Measurements from ENCODE around the gene CA11.
A peak's percentile ranks its signal among the peaks of the same experiment; 100 is the strongest.

CA11 gene

DNA sequence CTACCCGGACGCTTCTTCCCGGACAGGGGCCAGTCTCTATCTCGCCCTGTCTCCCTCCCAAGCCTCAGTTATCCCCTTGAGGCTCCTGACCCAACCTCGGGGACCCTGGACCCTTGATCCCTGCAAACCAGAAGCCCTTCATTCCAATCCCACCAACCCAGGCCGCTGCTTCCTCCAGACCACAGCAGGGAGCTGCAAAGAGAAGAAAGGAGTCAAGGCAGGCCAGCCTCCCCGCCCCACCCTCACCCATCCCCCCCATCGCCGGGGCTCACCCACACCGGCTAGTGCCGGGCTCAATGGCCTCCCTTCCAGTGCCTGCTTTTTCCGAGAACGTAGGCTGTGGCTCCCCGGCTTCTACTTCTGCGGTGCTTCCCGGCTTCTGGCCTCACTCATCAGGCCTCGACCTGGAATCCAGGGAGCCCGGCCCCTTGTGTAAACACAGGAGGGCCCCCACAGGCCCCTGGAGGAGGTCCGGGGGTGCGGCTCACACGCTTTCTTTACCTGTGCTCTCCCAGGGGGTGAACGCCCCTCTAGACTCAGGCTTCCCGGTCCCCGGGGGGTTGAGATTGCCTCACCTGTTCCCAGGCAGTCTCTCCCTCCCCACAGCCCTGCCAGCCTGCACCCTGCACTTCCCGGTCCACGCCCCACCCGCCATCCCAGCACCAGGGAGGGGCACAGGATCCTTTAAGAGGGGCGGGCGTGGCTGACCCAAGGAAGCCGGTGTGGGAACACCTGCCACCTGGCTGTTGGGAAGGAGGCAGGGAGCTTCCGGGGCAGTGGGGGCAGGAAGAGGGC, 31.4 kb downstream of the CA11 start, which contains the start of gene FAM83E:
Gene FAM83E, minus strand, starts transcription at position 641 of the 795 bp plus-strand sequence. CDS start 1,704 bp downstream, outside the sequence.
- DNase-seq (ENCODE audit: low read depth, low spot score), result peak; percentile 78

DNA sequence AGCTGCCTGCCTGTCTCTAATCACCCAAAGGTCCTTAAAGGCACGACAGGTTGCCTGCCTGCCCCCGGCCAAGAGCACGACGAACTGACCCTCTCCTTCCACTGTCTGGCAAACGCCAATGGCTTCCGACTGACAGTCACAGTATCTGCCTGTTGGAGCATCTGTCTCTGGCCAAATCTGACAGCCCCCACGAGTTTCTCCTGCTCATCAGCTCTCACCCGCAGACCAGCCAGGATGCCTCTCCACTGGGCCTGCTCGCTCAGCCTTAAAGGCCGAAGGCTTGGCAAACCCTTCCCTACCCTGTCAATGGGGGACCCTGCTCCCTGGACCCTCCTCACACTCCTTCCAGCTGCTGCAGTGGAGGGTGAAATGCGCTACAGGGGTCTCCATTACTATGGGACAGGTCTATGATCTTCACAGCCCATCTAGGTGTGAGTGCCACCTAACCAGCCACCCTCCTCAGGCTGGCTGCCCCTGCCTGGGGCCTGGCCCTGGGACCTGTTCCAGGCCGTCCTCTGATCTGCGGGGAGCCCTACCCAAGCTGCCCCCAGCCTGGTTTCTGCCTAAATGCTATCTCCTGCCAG, 32.0 kb downstream of the CA11 start:
- DNase-seq (ENCODE audit: low read depth, low spot score), result no peak

DNA sequence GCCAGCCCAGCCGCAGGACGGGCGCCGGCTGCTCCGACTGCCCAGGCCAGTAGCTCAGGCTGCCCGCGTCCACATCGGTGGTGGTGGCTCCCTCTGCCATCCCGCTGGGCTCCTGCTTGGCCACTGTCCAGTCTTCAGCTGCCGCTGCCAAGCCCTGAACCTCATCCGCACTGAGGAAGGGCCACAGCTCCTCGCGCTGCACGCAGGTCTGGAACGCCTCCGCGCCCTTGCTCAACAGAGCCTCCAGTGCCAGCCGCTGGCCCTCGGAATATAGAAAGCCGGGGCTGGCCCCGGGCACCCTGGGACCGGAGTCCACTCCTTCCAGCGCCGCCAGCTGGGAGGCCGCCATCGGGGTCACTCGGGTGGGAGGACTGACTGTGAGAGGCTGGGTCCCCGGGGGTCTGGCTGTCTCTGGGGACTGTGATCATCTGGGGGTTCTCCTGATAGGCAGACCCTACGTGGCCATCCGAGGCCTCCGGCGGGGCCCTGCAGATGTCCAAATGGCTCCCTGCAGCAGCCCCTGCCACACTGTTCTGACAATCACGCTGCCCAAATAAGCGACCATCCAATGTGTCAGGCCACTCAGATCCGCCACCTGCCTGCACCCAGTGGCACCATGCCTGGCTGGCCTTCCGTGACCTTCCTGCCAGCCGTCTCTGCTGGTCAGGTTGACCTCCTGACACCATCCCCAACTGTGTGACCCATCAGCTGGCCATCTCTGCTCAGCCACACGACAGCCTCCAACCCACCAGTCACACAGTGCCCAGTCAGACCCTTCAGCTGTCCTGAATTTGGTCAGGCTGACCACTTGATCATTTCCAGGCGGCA, 32.7 kb downstream of the CA11 start:
- no peak for DNase-seq (ENCODE audit: low read depth, low spot score)

DNA sequence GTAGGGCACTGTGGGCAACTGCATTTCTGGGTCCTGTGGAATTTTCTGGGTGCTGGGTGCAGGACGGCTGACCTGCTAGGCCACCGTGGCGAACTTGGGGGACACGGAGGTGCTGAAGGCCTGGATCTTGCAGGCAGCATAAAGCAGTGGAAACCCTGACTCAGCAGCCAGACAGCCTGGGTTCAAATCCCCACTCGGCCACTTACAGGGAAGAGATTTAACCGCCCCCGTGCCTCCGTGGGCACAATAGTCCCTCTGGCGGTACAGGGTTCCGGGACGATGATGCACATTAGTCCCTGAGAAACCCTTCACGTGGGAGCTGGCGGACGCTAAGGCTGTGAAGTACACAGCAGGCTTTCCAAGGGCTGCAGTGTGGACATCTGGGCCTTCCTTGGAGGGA, 34.1 kb downstream of the CA11 start:
- DNase-seq (ENCODE audit: low read depth, low spot score), result no peak

DNA sequence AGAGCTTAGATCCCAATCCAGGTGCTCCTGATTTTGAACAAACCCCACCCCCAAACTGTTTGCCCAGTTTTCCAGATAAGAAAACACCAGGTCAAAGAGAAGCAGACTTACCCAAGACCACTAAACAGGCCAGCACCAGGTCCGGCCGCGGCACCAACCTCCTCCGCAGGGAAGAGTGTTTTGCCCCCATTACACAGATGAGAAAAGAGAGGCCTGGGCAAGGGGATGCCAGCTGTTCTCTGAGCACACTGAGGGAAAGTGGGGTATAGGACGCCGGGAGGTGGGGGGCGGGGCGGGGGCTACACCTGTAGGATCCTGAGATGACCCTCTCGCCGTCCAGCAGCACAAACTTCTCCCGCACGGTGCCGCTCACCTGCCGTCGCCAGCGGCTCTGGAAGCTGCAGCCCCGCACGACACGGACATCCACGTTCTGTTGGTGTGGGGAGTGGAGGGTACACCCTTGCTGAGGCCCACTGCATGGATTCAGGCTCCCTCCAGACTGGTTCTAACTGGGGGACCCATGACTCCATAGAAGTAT, 36.3 kb downstream of the CA11 start:
- DNase-seq (ENCODE audit: low read depth, low spot score), result no peak

DNA sequence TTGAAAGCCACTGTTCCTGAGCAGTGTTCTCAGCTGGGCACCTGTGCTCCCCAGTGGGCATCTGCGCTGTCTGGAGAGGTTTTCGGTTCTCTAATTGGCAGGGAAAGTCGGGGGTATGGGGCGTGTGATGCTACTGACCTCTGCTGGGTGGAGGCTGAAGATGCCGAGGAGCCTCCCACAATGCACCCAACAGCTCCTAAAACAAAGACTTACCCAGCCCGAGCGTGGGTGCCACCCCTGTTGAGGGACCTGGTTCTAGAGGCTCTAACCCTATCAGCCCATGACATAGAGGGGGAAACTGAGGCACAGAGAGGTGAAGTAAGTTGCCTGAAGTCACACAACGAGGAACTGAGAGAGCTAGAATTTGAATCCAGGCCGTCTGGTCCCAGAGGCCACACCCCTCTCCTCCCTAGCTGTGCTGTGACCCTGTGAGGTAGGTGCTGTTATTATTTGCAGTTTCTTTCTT, 37.2 kb downstream of the CA11 start:
- peak; percentile 72 for DNase-seq (ENCODE audit: low read depth, low spot score)

DNA sequence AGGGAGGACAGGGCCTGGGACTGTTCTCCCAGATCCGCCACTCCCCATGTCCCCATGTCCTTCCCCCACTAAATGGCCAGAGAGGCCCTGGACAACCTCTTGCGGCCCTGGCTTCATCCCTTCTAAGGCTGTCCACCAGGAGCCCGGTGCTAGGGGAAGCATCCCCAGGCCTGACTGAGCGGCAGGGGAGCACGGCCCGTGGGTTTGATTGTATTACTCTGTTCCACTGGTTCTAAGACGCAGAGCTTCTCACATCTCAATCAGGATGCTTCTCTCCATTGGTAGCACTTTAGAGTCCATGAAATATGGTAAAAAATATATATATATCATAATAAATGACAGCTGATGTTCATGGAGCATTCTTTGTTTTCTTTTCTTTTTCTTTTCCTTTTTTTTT, 38.6 kb downstream of the CA11 start:
- no peak for DNase-seq (ENCODE audit: low read depth, low spot score)

DNA sequence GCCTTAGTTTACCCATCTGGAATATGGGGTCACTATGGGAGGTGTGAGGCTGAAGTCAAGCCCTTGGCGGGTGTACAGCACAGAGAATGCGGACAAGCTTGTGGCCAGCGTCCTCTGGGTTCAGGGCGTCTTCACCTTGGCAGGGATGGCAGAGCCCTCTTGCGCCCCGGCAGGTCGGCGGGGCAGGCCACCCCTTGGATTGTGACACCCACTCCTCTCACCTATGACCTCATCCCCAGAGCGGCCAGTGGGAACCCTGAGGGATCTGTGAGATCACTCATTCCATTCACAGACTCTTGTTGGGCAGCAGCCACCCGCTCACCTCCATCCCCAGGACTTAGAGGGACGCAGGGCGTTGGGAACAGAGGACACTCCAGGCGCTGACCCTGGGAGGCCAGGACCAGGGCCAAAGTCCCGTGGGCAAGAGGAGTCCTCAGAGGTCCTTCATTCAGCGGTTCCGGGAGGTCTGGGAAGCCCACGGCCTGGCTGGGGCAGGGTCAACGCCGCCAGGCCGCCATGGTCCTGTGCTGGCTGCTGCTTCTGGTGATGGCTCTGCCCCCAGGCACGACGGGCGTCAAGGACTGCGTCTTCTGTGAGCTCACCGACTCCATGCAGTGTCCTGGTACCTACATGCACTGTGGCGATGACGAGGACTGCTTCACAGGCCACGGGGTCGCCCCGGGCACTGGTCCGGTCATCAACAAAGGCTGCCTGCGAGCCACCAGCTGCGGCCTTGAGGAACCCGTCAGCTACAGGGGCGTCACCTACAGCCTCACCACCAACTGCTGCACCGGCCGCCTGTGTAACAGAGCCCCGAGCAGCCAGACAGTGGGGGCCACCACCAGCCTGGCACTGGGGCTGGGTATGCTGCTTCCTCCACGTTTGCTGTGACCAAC, 39.3 kb downstream of the CA11 start, which contains the start of gene SPACA4:
Gene SPACA4, plus strand, starts transcription at position 280 of the 896 bp plus-strand sequence. Its CDS starts 237 bp downstream, at position 517.
- DNase-seq (ENCODE audit: low read depth, low spot score), result no peak

DNA sequence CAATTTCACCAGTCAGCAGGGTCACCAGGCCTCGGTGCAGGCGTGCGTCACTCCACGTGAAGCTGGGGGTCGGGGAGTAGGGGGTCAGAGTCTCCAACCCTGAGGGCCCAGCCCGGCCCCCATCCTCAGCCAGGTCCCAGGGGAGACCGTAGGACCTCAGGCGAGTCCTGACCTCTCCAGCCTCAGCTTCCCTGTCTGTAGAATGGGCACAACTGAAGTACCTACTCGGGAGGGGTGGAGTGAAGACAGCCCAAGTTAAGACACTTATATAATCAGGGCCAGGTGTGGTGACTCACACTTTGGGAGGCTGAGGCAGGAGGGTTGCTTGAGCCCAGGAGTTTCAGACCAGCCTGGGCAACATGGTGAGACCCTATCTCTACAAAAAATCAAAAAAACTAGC, 42.1 kb downstream of the CA11 start:
- DNase-seq (ENCODE audit: low read depth, low spot score), result no peak

DNA sequence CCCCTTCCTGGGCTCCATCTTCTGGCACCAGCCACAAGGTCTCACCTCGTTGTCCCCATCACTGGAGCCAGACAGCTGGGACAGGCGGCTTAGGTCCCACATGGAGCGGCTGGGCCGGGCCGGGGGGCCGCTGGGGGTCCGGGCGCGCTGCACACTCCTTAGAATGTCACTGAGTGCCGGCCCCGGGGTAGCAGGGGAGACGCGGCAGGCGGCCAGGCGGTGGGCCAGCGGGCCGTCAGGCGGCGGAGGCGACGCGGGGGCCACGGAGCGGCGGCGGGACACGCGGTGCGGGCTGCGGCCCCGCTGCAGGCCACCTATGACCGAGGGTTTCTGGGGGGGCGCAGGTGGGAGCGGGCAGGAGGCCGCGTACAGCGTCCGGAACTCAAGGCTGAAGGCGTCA, 42.5 kb downstream of the CA11 start:
- no peak for DNase-seq (ENCODE audit: low read depth, low spot score)

DNA sequence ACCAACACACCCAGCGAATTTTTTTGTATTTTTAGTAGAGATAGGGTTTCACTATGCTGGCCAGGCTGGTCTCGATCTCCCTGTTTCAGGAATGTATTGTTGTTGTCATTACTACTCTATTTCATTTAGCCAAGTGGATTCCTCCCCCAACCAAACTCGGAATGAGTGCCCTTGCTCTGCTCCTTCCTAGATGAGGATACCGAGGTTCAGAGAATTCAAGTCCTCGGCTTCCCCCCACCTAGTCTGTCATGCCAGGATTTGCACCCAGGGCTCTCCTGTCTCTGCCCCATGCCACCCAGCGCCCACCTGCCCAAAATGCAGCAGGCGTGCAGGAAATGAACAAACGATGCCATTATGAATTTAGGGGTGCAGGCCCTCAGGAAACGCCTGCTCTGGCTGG, 43.0 kb downstream of the CA11 start:
- no peak for DNase-seq (ENCODE audit: low read depth, low spot score)

DNA sequence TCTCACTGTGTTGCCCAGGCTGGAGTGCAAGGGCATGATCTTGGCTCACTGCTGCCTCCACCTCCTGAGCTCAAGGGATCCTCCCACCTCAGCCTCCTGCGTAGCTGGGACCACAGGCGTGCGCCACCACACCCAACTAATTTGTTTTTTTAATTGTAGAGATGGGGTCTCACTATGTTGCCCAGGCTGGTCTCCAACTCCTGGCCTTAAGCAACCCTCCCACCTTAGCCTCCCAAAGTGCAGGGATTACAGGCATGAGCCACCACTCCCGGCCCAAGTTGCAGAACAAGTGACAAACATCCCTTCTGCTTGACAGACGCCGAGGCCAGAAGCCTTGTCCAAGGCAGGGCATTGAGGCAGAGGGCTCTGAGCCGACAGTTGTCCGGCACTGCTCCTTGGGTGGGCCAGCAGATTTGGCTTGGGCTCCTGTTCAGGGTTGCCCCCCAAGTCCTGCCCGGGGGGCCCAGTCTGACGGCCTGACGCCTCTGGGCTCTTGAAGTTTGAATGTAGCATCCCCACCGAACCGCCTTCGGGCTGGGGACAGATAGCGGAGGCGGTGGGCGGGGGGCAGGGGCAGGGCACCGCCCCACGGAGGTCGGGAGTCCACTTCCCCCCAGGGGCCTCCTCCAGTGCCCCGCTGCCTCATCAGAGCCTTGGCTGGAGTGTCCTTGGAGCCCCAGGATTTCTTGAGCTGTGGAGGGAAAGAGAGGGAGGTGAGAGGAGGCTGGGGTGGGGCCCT, 45.1 kb downstream of the CA11 start:
- no peak for DNase-seq (ENCODE audit: low read depth, low spot score)

DNA sequence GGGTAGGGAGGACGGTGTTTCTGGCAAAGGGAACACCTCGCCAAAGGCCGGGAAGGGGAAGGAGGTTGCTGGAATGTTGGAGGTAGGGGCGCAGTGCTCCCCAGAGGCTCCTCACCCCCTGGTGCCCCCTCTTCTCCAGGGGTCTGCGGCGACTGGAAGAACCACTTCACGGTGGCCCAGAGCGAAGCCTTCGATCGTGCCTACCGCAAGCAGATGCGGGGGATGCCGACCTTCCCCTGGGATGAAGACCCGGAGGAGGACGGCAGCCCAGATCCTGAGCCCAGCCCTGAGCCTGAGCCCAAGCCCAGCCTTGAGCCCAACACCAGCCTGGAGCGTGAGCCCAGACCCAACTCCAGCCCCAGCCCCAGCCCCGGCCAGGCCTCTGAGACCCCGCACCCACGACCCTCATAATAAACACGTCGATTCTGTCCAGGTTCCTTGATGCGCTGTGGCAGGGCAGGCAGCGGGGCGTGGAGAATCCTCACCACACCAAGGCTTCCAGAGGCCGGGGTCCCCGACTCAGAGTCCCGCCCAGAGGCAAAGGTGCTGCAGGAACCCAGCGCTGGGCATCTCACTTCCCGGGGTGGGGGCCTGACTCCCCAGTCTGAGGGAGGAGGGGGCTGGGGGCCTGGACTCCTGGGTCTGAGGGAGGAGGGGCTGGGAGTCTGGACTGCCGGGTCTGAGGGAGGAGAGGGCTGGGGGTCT, 46.8 kb downstream of the CA11 start:
- DNase-seq (ENCODE audit: low read depth, low spot score), result no peak

DNA sequence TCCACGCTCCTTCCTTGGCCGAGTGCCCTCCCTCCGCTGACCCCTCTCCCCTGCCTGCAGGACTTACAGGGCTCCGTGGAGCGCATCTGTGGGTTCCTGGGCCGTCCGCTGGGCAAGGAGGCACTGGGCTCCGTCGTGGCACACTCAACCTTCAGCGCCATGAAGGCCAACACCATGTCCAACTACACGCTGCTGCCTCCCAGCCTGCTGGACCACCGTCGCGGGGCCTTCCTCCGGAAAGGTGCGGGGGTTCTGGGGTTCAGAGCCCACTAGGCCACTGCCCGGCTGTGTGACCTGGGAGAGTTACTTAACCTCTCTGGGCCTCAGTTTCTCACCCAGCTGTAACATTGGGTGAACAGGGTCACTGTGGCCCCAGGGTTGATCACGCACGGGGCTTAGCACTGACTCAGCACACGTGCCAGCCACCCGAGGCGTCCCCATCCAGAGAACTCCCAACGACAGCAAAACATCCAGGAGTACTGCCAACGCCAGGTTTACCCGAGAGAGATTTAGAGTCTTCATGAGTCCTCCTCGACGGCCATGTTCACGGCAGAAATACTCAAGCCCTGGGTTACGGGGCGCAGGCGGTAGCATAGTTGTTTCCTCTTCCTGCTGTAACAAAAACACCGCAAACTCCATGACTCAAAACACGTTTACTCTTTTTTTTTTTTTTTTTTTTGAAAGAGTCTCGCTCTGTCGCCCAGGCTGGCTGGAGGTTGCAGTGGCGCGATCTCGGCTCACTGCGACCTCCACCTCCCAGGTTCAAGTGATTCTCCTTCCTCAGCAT, 49.1 kb downstream of the CA11 start:
- no peak for DNase-seq (ENCODE audit: low read depth, low spot score)

DNA sequence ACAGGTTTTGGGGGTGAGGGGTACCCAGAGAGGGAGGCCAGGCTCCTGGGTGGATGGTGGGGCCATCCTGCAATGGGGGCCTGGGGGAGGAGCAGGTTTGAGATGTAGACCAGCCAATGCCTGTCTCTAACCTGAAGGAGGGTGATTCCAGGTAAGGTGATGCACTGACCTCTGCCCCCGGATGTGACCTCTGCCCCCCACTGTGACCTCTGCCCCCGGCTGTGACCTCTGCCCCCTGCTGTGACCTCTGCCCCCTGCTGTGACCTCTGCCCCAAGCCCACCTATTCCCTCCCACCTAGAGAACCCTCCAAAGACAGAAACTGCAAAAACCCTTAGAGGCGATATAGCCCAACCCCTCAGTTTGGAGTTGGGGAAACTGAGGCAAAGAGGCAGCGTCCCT, 49.8 kb downstream of the CA11 start:
- no peak for DNase-seq (ENCODE audit: low read depth, low spot score)

DNA sequence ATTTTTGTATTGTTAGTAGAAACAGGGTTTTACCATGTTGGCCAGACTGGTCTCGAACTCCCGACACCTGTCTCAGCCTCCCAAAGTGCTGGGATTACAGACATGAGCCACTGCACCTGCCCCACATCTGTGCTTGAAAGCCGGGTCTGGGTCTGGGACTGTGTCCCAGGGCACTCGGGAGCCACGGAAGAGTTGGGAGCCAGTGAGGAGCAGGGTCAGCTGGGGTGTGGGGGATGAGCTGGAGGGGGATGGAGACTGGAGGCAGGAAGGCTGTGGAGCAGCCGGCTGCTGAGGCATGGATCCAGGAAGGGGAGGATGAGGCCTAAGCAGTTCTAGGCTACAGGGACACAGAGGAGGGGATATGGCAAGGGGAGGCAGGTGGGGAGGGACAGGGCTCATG, 50.2 kb downstream of the CA11 start:
- no peak for DNase-seq (ENCODE audit: low read depth, low spot score)

DNA sequence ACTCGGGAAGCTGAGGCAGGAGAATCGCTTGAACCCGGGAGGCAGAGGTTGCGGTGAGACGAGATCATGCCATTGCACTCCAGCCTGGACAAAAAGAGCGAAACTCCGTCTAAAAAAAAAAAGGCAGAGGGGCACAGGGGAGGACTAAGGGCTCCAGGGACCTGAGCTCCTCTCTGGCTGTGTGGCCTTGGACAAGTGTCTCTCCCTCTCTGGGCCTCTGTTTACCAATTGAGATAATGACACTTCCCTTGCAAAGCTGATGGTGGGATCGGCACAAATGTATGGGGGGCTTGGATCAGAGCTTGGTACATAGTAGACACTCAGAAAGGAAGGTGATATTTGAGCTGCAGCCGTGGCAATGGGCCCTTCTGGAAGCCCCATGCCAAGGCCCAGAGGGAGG, 50.8 kb downstream of the CA11 start:
- DNase-seq (ENCODE audit: low read depth, low spot score), result no peak

DNA sequence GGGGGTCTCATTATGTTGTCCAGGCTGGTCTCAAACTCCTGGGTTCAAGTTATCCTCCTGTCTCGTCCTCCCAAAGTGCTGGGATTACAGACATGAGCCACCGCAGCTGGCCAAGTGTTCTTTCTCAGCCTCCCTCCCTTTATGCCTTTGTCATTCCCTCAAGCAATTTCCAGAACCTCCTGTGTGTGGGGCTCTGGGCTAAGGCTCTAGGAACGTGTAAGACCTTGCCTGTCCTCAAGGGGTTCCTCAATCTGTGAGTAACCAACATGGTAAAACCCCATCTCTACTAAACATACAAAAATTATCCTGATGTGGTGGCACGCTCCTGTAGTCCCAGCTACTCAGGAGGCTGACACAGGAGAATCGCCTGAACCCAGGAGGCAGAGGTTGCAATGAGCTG, 55.0 kb downstream of the CA11 start:
- peak; percentile 39 for DNase-seq (ENCODE audit: low read depth, low spot score)

Measured in ELF-1 (cell line).